HepG2 (cell line): Measurements from ENCODE around the gene CISD3.

Experiments
- ATF3 ChIP-seq: sonication (generic); formaldehyde crosslinking; IDR thresholded peaks from 2 replicates; pipeline ENCODE4 v1.4.0; 2020; ENCODE audit warnings: missing genetic modification reagents
- MTA1 ChIP-seq: sonication (generic); formaldehyde crosslinking; IDR thresholded peaks from 2 replicates; pipeline ENCODE4 v1.4.0; 2020; ENCODE audit warnings: missing genetic modification reagents, mild to moderate bottlenecking, borderline replicate concordance
- POLR2A ChIP-seq, 2 experiments: IDR thresholded peaks; 2 replicates each; pipeline ENCODE4 v1.6.1; 2011; ENCODE audit warnings: low read depth in 2 of 2, low read length in 2 of 2, mild to moderate bottlenecking in 1 of 2, moderate library complexity in 1 of 2; ENCODE audit not compliant: insufficient read depth in 1 of 2
- ZNF12 ChIP-seq: sonication (generic); formaldehyde crosslinking; IDR thresholded peaks from 2 replicates; pipeline ENCODE4 v1.5.0; 2020; ENCODE audit warnings: missing genetic modification reagents
- ZNF274 ChIP-seq: sonication (generic); formaldehyde crosslinking; IDR thresholded peaks from 2 replicates; pipeline ENCODE4 v1.5.1; 2020; ENCODE audit warnings: mild to moderate bottlenecking, missing genetic modification reagents
- ZNF644 ChIP-seq: IDR thresholded peaks from 2 replicates; pipeline ENCODE4 v1.6.1; 2016; ENCODE audit warnings: low read depth

GRCh38 chr17:38761612-38762011 is 31.5 kb downstream of the CISD3 start:
- no peak for TF ChIP-seq ZNF12 (CRISPR knock-in tag)
- TF ChIP-seq POLR2A (IDR thresholded peaks at IDR 0.05; ENCODE audit: insufficient read depth in 1 of 2, low read depth in 2 of 2, low read length in 2 of 2), result no peak
- no peak for TF ChIP-seq ZNF644 (CRISPR knock-in tag)
- TF ChIP-seq MTA1 (CRISPR knock-in tag), result no peak
- no peak for TF ChIP-seq ATF3 (CRISPR knock-in tag)
- TF ChIP-seq ZNF274, result no peak
